ENCODE results near the gene OSBPL5.

The OSBPL5 gene

GRCh38 chr11:3135481-3136440 lies 29.3 kb downstream of the OSBPL5 start:
- DNase-seq (ENCODE audit: low read depth in 2 of 3, low spot score in 1 of 3) = no peak

DNA sequence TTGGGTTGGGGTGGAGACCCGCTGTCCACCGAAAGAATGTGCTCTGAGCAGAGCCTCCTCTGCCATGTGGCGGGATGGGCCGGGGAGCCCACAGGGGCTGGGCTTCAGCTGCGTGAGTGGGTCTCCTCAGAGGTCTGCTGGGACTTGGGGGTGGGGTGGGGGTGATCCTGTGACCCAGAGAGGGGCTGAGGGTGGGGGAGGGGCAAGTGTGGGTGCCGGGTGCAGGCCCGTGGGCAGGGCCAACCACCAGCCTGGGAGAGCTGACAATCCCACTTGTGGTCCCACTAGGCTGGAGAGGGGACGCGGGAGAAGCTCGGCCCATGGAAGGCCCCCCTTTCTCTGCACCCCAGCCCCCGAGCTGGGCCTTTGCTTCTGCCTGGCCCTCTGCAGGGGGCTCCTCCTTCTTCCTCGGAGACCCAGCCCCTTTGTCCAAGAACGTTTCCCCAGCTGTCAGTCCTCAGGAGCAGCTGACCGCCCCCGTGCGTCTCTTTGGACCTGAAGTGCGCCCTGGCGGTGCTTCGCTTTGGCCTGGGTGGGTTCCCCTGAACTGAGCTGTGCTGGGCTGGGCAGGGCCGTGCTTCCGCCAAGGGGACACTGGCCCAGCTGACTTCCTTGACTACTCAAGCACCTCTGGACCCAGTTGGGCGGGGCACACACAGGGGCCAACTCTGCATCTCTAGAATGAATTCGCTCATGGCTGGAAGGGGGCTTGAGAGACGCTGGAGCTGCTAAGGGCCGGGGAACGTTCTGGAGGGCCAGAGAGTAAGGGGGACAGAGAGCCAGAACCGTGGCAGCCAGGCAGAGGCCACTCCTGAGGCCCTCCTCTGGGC lies 30.2 kb downstream of the OSBPL5 start:
- DNase-seq (ENCODE audit: low read depth in 2 of 3, low spot score in 1 of 3) = no peak

- DNase-seq (ENCODE audit: low read depth in 2 of 3, low spot score in 1 of 3) = no peak
Observed at GRCh38 chr11:3134218-3134621, 30.9 kb downstream of the OSBPL5 start.

DNA sequence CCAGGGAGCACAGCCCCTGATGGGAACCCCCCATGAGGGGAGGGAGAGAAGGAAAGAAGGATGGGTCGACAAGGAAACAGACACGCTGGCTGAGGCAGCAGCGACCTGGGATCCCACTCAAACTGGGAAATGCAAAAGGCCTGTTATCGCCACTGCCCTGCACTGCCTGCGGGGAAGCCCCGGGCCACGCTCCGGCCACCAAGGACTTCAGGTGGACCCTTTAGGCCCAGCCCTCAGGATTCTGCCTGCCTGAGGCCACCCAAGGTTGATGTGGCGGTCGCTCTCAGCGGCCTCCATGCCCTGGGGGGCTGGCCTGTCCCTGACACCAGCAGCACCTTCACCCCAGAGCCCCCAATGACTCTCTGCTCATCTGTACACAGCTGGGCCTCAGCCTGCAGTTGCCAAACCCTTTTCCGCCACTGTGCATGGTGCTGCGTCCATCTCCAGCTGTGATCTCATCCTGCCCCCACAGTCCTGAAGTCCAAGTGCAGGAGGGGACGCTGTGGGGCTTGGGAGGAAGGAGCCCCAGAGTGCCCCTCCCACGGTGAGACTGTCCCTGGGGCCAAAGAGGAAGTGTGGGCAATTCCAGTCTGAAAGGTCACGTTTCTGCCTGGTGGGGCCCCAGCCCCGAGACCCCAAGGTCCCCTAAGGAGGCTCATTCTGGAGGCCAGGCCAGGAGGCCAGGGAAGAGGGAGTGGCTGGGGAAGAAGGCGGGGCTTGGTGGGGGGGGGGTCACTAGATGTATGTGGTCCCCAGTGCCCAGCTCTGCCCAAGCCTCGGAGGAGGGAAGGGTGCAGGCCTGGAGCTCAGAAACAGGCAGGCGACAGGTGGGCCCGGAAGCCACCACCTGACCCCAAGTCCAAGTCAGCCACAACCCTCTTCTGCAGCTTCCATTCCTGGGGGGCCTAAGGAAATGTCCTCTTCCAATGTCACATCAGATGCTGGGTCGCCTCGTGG lies 31.6 kb downstream of the OSBPL5 start:
- no peak for DNase-seq (ENCODE audit: low read depth in 2 of 3, low spot score in 1 of 3)

GRCh38 chr11:3132831-3133260 lies 32.3 kb downstream of the OSBPL5 start:
- no peak for DNase-seq (ENCODE audit: low read depth in 2 of 3, low spot score in 1 of 3)

DNA sequence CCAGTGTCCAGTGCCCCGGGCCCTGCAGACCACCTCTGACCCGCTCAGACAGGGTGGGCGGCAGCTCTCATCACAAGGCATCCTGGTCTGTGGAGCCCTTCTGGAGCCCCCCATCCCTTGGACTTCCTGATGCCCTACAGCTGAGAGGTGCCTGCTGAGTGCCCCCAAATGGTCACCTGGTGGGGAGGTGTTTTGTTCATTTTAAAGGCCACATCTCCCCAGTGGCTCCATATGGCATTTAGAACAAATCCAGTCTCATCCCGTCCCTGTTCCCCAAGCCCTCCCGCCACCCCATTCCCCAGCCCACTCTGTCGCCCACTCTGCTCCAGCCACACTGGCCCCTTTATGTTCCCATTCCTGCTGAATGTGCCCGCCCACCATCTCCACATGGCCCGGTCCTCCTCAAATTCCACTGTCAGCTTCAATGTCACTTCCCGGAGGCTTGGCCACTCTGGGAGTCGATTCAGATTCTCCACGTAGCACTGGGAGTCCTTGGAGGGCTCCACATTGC lies 32.8 kb downstream of the OSBPL5 start:
- DNase-seq (ENCODE audit: low read depth in 2 of 3, low spot score in 1 of 3) = no peak

GRCh38 chr11:3131330-3131941 lies 33.7 kb downstream of the OSBPL5 start:
- no peak for DNase-seq (ENCODE audit: low read depth in 2 of 3, low spot score in 1 of 3)

- DNase-seq (ENCODE audit: low read depth in 2 of 3, low spot score in 1 of 3) = no peak
Observed at GRCh38 chr11:3130269-3131071, 34.6 kb downstream of the OSBPL5 start.

- no peak for DNase-seq (ENCODE audit: low read depth in 2 of 3, low spot score in 1 of 3)
Observed at GRCh38 chr11:3129591-3130268, 35.4 kb downstream of the OSBPL5 start.

DNA sequence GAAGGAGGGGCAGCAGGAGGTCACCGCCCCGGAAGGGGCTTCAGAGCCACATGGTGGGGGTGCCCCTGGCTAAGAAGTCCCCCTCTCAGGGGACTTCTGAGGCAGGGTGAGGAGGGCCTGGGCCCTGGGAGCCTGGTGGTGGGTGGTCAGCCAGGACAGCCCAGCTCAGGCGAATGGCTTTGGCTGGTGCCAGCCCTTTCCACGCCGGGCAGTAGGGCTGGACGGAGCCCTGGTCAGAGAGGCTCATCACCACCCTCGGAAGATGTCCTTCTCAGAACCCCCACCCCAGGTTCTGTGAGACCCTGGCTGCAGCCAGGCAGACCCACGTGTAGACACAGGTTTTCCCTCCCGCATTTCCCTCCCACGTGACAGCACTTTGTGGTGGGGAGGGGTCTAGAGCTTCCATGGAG lies 35.9 kb downstream of the OSBPL5 start:
- no peak for DNase-seq (ENCODE audit: low read depth in 2 of 3, low spot score in 1 of 3)

- DNase-seq (ENCODE audit: low read depth in 2 of 3, low spot score in 1 of 3) = no peak
Observed at GRCh38 chr11:3128356-3129180, 36.5 kb downstream of the OSBPL5 start.

- DNase-seq (ENCODE audit: low read depth in 2 of 3, low spot score in 1 of 3) = no peak
Observed at GRCh38 chr11:3127706-3128355, 37.3 kb downstream of the OSBPL5 start.

GRCh38 chr11:3126901-3127691 lies 38.0 kb downstream of the OSBPL5 start:
- no peak for DNase-seq (ENCODE audit: low read depth in 2 of 3, low spot score in 1 of 3)

DNA sequence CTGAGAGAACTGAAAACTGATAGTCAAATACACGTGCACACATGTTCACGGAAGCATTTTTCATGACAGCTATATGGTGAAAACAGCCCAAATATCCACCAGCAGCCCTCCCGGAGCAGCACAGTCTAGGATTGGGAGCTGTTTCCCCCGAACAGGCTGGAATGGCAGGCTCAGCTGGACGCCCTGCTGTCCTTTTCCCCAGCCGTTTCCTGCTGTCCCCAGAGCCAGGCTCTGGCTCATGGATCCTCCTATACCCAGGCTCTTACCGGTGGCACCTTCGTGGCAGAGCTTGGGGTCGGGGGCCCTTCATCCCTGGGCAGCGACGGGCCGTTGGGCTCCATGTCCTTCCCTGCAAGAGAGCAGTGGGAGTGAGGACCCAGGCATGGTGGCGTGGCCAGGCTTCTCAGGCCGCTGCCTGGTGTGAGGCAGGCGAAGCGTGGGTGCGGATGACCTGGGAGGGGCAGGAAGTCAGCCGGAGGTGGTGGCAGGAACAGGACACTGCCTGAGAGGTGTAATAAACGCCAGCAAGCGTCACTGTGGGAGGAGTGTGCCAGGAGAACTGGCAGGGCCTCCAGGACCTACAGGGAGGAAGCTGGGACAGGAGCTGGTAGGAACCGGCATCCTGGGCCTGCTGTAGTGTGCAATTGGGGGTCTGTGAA lies 38.8 kb downstream of the OSBPL5 start:
- DNase-seq (ENCODE audit: low read depth in 2 of 3, low spot score in 1 of 3) = no peak

- DNase-seq (ENCODE audit: low read depth in 2 of 3, low spot score in 1 of 3) = no peak
Observed at GRCh38 chr11:3124821-3125220, 40.3 kb downstream of the OSBPL5 start.
